WTC11 (cell line): ENCODE measurements around the gene RAC2. TPM values are rescaled to one million over a fixed set of nuclear protein-coding genes. Genes with fewer than 3 reads are reported as not detected.
"Not testable (repeated sequence)": the region's sequence is repeated elsewhere in the genome, so short reads cannot be mapped to it uniquely, and the experiment has no call there.

Experiments used
- ATAC-seq: fragments of 200-7000 bp; cut with Tn5 transposase; 2 replicates; pipeline ENCODE4 v1.10.0; 2021; ENCODE audit warnings: mild to moderate bottlenecking, moderate library complexity
- CTCF ChIA-PET: fragments of 300-600 bp; sonication (Branson Sonifier 250); formaldehyde crosslinking; loops from one replicate; lab custom pipeline; 2021; ENCODE audit warnings: antibody characterized with exemption; lab: Charles Lee
- POLR2A ChIA-PET: fragments of 350-600 bp; sonication (Branson Sonifier 250); formaldehyde crosslinking; loops from one replicate; lab custom pipeline; 2021; ENCODE audit warnings: antibody characterized with exemption; lab: Charles Lee
- DNase-seq: peaks from one replicate; pipeline ENCODE4 v3.0.0; 2021; ENCODE audit warnings: low spot score
- H3K27ac Mint-ChIP-seq: 2 replicates; pipeline ENCODE4 v1.8.0; 2021; ENCODE audit warnings: mixed read lengths
- H3K27me3 Mint-ChIP-seq: 2 replicates; pipeline ENCODE4 v1.8.0; 2021; ENCODE audit warnings: low read depth, mild to moderate bottlenecking, moderate library complexity, mixed read lengths
- H3K36me3 Mint-ChIP-seq: 2 replicates; pipeline ENCODE4 v1.8.0; 2021; ENCODE audit warnings: mixed read lengths
- H3K4me1 Mint-ChIP-seq: 2 replicates; pipeline ENCODE4 v1.8.0; 2022; ENCODE audit warnings: mixed read lengths
- H3K4me3 Mint-ChIP-seq: 2 replicates; pipeline ENCODE4 v1.8.0; 2021; ENCODE audit warnings: mild to moderate bottlenecking, moderate library complexity, mixed read lengths
- H3K9me3 Mint-ChIP-seq: 2 replicates; pipeline ENCODE4 v1.8.0; 2021; ENCODE audit warnings: mixed read lengths
- ATF2 ChIP-seq: sonication (generic); formaldehyde crosslinking; IDR thresholded peaks from 2 replicates; pipeline ENCODE4 v1.8.1; 2022; ENCODE audit warnings: low read depth, missing genetic modification reagents, borderline replicate concordance
- CBFB ChIP-seq: sonication (generic); formaldehyde crosslinking; IDR thresholded peaks from 2 replicates; pipeline ENCODE4 v1.8.1; 2022; ENCODE audit warnings: mild to moderate bottlenecking, low read depth, missing genetic modification reagents
- CREM ChIP-seq: sonication (generic); formaldehyde crosslinking; IDR thresholded peaks from 2 replicates; pipeline ENCODE4 v1.8.1; 2022; ENCODE audit warnings: mild to moderate bottlenecking, missing genetic modification reagents, moderate library complexity
- FOXK1 ChIP-seq: sonication (generic); formaldehyde crosslinking; IDR thresholded peaks from 2 replicates; pipeline ENCODE4 v1.8.0; 2022; ENCODE audit warnings: mild to moderate bottlenecking, moderate library complexity, missing genetic modification reagents
- JAZF1 ChIP-seq: fragments of 250-450 bp; sonication (Bioruptor Pico); IDR thresholded peaks from 2 replicates; pipeline ENCODE4 v1.9.0; 2021; ENCODE audit warnings: moderate library complexity, mild to moderate bottlenecking, inconsistent platforms
- NFYB ChIP-seq: sonication (generic); formaldehyde crosslinking; conservative IDR thresholded peaks from 2 replicates; pipeline ENCODE4 v1.8.0; 2022; ENCODE audit warnings: low read depth, missing genetic modification reagents
- OVOL2 ChIP-seq: fragments of 250-450 bp; sonication (Bioruptor Pico); IDR thresholded peaks from 2 replicates; pipeline ENCODE4 v1.9.0; 2021; ENCODE audit warnings: mild to moderate bottlenecking, borderline replicate concordance
- PRRX2 ChIP-seq: fragments of 250-450 bp; sonication (Bioruptor Pico); IDR thresholded peaks from 2 replicates; pipeline ENCODE4 v1.8.0; 2021; ENCODE audit warnings: mild to moderate bottlenecking
- RELA ChIP-seq: sonication (generic); formaldehyde crosslinking; IDR thresholded peaks from 2 replicates; pipeline ENCODE4 v1.8.1; 2022; ENCODE audit warnings: missing genetic modification reagents, mild to moderate bottlenecking, borderline replicate concordance
- SMAD4 ChIP-seq: sonication (generic); formaldehyde crosslinking; IDR thresholded peaks from 2 replicates; pipeline ENCODE4 v1.8.0; 2022; ENCODE audit warnings: mild to moderate bottlenecking, missing genetic modification reagents
- SOX15 ChIP-seq: fragments of 250-450 bp; sonication (Bioruptor Pico); IDR thresholded peaks from 2 replicates; pipeline ENCODE4 v1.9.0; 2021; ENCODE audit warnings: mild to moderate bottlenecking
- TEAD1 ChIP-seq: sonication (generic); formaldehyde crosslinking; IDR thresholded peaks from 2 replicates; pipeline ENCODE4 v1.8.0; 2022; ENCODE audit warnings: mild to moderate bottlenecking, missing genetic modification reagents
- ZBTB21 ChIP-seq: sonication (generic); formaldehyde crosslinking; IDR thresholded peaks from 2 replicates; pipeline ENCODE4 v1.8.1; 2023; ENCODE audit warnings: mild to moderate bottlenecking, missing genetic modification reagents, borderline replicate concordance
- ZNF317 ChIP-seq: sonication (generic); formaldehyde crosslinking; IDR thresholded peaks from 2 replicates; pipeline ENCODE4 v1.8.1; 2023; ENCODE audit warnings: low read depth, mild to moderate bottlenecking, moderate library complexity, missing genetic modification reagents, borderline replicate concordance
- ZNF396 ChIP-seq: fragments of 250-450 bp; sonication (Bioruptor Pico); IDR thresholded peaks from 2 replicates; pipeline ENCODE4 v1.8.0; 2021; ENCODE audit warnings: mild to moderate bottlenecking, moderate library complexity, borderline replicate concordance
- ZNF423 ChIP-seq: fragments of 250-450 bp; sonication (Bioruptor Pico); IDR thresholded peaks from 2 replicates; pipeline ENCODE4 v2.1.2; 2022; ENCODE audit warnings: mild to moderate bottlenecking, moderate library complexity
- total RNA-seq: library from RNA; stranded (reverse); gene quantifications from 3 replicates; pipeline ENCODE4 v1.2.3, GENCODE V29; 2021
- TF ChIP-seq, protein P1 (sequence below): sonication (generic); formaldehyde crosslinking; IDR thresholded peaks from 2 replicates; pipeline ENCODE4 v1.8.0; 2022; ENCODE audit warnings: mild to moderate bottlenecking, missing genetic modification reagents
- TF ChIP-seq, protein P2 (sequence below): sonication (generic); formaldehyde crosslinking; IDR thresholded peaks from 2 replicates; pipeline ENCODE4 v1.8.1; 2022; ENCODE audit warnings: mild to moderate bottlenecking, moderate library complexity, missing genetic modification reagents
- TF ChIP-seq, protein P3 (sequence below): sonication (generic); formaldehyde crosslinking; IDR thresholded peaks from 2 replicates; pipeline ENCODE4 v1.8.1; 2023; ENCODE audit warnings: mild to moderate bottlenecking, missing genetic modification reagents, moderate library complexity
- TF ChIP-seq, protein P4 (sequence below): sonication (generic); formaldehyde crosslinking; IDR thresholded peaks from 2 replicates; pipeline ENCODE4 v1.8.0; 2022; ENCODE audit warnings: mild to moderate bottlenecking, missing genetic modification reagents
- TF ChIP-seq, protein P5 (sequence below): sonication (generic); formaldehyde crosslinking; IDR thresholded peaks from 2 replicates; pipeline ENCODE4 v1.8.1; 2023; ENCODE audit warnings: mild to moderate bottlenecking, missing genetic modification reagents

The RAC2 gene
- total RNA-seq, 1 experiment from 2014 or later: 3.6 TPM

DNA sequence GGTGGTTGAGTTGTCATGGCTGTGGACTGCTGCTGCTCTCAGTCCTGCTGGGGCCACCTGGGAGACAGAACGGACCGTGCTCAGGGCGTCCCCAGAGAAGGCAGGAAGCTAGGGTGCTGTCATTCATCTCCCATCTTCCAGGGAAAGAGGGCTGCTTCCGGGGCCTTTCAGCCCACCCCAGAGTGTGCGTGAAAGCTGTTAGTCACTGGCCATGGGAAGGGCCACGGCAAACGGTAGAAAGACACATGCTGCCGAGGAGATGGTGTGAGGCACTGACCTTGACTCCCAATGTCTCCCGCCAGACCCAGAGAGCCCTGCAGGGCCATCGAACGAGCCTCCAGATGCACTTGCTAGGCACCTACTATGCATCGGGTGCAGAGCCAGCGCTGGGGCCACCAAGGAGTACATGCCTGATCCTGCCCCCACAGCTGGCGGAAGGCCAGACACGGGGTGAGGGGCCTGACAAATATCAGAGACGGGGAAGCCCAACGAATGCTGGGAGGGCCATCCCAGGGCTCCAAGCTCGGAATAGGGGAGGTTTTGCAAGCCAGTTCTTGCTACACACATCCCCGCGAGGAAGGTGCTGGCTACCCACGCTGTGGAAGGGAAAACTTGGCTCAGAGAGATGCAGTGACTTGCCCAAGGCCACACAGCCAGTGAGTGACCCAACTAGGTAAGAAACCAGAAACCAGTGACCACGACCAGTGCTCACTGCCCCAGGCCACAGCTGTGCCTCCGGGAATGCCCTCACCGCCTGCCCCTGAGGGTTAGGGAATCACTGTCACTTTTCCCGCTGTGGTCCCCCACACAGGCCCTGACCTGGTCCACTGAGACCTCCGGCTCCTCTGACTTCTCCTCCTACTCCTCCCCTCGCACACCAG is 10.1 kb downstream of the RAC2 start (continued):
- TF ChIP-seq, protein P1, sequence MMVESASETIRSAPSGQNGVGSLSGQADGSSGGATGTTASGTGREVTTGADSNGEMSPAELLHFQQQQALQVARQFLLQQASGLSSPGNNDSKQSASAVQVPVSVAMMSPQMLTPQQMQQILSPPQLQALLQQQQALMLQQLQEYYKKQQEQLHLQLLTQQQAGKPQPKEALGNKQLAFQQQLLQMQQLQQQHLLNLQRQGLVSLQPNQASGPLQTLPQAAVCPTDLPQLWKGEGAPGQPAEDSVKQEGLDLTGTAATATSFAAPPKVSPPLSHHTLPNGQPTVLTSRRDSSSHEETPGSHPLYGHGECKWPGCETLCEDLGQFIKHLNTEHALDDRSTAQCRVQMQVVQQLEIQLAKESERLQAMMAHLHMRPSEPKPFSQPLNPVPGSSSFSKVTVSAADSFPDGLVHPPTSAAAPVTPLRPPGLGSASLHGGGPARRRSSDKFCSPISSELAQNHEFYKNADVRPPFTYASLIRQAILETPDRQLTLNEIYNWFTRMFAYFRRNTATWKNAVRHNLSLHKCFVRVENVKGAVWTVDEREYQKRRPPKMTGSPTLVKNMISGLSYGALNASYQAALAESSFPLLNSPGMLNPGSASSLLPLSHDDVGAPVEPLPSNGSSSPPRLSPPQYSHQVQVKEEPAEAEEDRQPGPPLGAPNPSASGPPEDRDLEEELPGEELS (CRISPR knock-in tag): no peak
- no peak for TF ChIP-seq ATF2 (CRISPR knock-in tag)
- TF ChIP-seq, protein P2, sequence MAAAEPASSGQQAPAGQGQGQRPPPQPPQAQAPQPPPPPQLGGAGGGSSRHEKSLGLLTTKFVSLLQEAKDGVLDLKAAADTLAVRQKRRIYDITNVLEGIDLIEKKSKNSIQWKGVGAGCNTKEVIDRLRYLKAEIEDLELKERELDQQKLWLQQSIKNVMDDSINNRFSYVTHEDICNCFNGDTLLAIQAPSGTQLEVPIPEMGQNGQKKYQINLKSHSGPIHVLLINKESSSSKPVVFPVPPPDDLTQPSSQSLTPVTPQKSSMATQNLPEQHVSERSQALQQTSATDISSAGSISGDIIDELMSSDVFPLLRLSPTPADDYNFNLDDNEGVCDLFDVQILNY (CRISPR knock-in tag): no peak
- TF ChIP-seq PRRX2 (CRISPR knock-in tag): no peak
- TF ChIP-seq ZBTB21 (CRISPR knock-in tag): no peak
- TF ChIP-seq, all 79 proteins: peak for 0

DNA sequence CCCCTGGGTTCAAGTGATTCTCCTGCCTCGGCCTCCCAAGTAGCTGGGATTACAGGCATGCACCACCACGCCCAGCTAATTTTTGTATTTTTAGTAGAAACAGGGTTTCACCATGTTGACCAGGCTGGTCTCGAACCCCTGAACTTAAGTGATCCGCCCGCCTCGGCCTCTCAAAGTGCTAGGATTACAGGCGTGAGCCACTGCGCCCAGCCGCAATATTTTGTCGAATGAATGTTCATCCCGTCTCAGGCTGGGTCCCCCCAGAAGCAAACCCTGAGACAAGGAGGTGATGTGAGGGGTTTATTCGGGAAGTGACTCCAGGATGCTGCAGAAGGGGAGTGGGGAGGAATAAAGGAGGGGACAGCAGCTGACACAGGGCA is 10.7 kb downstream of the RAC2 start:
- ATAC-seq, POLR2A ChIA-PET, H3K4me1 Mint-ChIP-seq, H3K4me3 Mint-ChIP-seq, H3K27me3 Mint-ChIP-seq, H3K27ac Mint-ChIP-seq, H3K36me3 Mint-ChIP-seq, DNase-seq, H3K9me3 Mint-ChIP-seq: not testable (repeated sequence)
- CTCF ChIA-PET: interaction anchor here (1.6 kb wide), 1 partner anchor 11 kb away, joined by 3 read pairs; the partner anchor contains the start of gene RAC2

DNA sequence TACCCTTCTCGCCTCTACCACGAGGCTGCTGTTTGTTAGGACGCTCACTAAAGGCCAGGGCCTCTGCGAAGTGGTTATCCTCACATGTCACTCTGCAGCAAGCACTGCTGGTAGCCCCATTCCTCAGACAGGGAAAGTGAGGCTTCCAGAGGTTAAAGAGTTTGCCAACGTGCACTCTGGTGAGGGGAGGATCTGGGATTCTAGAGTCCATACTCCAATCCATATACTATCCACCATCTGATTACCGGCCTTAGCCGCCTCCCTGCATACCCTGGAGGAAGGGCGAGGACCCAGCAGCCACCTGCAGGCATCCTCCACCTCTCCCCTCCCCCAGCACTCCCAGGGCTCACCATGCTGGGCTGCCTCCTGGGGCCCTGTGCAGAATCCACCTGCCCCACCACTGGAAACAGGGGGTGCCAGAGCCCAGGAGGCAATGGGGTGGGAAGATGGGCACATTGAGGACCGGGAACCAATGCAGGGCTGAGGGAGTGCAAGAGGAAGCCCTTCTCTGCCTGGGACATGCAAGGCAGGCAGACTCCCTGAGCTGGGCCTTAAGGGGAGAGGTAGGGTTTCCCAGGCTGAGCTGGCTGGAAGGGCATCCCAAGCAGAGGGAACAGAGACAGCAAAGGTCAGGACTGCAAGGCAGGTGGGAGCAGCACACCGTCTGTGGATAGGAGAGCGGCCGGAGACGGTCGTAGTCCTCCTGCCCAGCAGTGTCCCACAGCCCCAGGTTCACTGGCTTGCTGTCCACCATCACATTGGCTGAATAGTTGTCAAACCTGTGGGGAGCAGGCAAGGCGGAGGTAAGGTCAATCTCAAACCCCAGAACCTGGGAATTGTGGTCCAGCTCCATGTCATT is 11.7 kb downstream of the RAC2 start:
- DNase-seq (no peak), ATAC-seq (no peak)
- POLR2A ChIA-PET: no interaction called here
- TF ChIP-seq CBFB (CRISPR knock-in tag): no peak
- TF ChIP-seq, protein P3, sequence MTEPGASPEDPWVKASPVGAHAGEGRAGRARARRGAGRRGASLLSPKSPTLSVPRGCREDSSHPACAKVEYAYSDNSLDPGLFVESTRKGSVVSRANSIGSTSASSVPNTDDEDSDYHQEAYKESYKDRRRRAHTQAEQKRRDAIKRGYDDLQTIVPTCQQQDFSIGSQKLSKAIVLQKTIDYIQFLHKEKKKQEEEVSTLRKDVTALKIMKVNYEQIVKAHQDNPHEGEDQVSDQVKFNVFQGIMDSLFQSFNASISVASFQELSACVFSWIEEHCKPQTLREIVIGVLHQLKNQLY (CRISPR knock-in tag): no peak
- TF ChIP-seq FOXK1: no peak
- TF ChIP-seq, protein P4, sequence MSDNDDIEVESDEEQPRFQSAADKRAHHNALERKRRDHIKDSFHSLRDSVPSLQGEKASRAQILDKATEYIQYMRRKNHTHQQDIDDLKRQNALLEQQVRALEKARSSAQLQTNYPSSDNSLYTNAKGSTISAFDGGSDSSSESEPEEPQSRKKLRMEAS (CRISPR knock-in tag): no peak
- TF ChIP-seq, protein P5, sequence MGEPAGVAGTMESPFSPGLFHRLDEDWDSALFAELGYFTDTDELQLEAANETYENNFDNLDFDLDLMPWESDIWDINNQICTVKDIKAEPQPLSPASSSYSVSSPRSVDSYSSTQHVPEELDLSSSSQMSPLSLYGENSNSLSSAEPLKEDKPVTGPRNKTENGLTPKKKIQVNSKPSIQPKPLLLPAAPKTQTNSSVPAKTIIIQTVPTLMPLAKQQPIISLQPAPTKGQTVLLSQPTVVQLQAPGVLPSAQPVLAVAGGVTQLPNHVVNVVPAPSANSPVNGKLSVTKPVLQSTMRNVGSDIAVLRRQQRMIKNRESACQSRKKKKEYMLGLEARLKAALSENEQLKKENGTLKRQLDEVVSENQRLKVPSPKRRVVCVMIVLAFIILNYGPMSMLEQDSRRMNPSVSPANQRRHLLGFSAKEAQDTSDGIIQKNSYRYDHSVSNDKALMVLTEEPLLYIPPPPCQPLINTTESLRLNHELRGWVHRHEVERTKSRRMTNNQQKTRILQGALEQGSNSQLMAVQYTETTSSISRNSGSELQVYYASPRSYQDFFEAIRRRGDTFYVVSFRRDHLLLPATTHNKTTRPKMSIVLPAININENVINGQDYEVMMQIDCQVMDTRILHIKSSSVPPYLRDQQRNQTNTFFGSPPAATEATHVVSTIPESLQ (CRISPR knock-in tag): no peak
- no peak for TF ChIP-seq NFYB (CRISPR knock-in tag)
- TF ChIP-seq SMAD4 (CRISPR knock-in tag): no peak
- no peak for TF ChIP-seq ZNF423 (CRISPR knock-in tag)
- TF ChIP-seq CREM (CRISPR knock-in tag): no peak
- no peak for TF ChIP-seq OVOL2 (CRISPR knock-in tag)
- TF ChIP-seq ZNF317: no peak
- TF ChIP-seq SOX15 (CRISPR knock-in tag): no peak
- no peak for TF ChIP-seq ZNF396 (CRISPR knock-in tag)
- no peak for TF ChIP-seq JAZF1 (CRISPR knock-in tag)
- no peak for TF ChIP-seq RELA (CRISPR knock-in tag)
- no peak for TF ChIP-seq PRRX2 (CRISPR knock-in tag)
- TF ChIP-seq ZBTB21 (CRISPR knock-in tag): no peak
- no peak for TF ChIP-seq TEAD1 (CRISPR knock-in tag)
- Mint-ChIP-seq H3K9me3 (no peaks in the 10 kb centered on the region), H3K4me1 (peaks cover 5% of the 10 kb centered on the region; the same call in 1 of the 2 replicates), H3K27ac (no peak overlapping the region), H3K27me3 (no peaks in the 10 kb centered on the region; the same call in 1 of the 2 replicates), H3K36me3 (no peaks in the 10 kb centered on the region), H3K4me3 (no peak overlapping the region)
- CTCF ChIA-PET: no interaction called here
